Stomach (tissue), 9 donors: ENCODE measurements around the gene NXPH4. TPM values are rescaled to one million over a fixed set of nuclear protein-coding genes. Genes with fewer than 3 reads are reported as not detected.

Experiments used
- DNase-seq, 2 donors: peaks; one replicate each; pipeline versions ENCODE4 v3.0.0 to v3.0.0-alpha.2; 2013 to 2019
- H3K27ac ChIP-seq, 5 donors: fragments of 200-600 bp in 4 of 5; sonication (generic) in 4 of 5; one replicate each; pipeline ENCODE4 v1.5.1; 2013 to 2019; ENCODE audit warnings: mild to moderate bottlenecking in 1 of 5, moderate library complexity in 1 of 5
- H3K27me3 ChIP-seq, 3 donors: fragments of 200-600 bp; sonication (generic); one replicate each; pipeline ENCODE4 v1.5.1; 2017 to 2019; ENCODE audit warnings: mixed run types in 1 of 3
- H3K36me3 ChIP-seq, 4 donors: fragments of 200-600 bp; sonication (generic); 1 replicate in 3 of 4; 2 replicates in 1 of 4; pipeline ENCODE4 v1.5.1; 2016 to 2019
- H3K4me1 ChIP-seq, 4 donors: fragments of 200-600 bp; sonication (generic); one replicate each; pipeline ENCODE4 v1.5.1; 2016 to 2019
- H3K4me3 ChIP-seq, 4 donors: fragments of 200-600 bp; sonication (generic) in 3 of 4; one replicate each; pipeline ENCODE4 v1.5.1; 2016 to 2019; ENCODE audit warnings: mild to moderate bottlenecking in 1 of 4
- H3K9me3 ChIP-seq, 4 donors: fragments of 200-600 bp; sonication (generic); one replicate each; pipeline ENCODE4 v1.5.1; 2016 to 2019
- EP300 ChIP-seq: sonication (generic); formaldehyde crosslinking; IDR thresholded peaks from one replicate; pipeline ENCODE4 v1.6.1; 2017; ENCODE audit warnings: antibody characterized with exemption
- POLR2A ChIP-seq, 4 donors: fragments of 450-650 bp; IDR thresholded peaks; one replicate each; pipeline ENCODE4 v1.6.1; 2016; ENCODE audit warnings: antibody characterized with exemption in 4 of 4, control low read depth in 2 of 4, mild to moderate bottlenecking in 1 of 4, moderate library complexity in 1 of 4
- POLR2AphosphoS5 ChIP-seq, 3 donors: sonication (generic); formaldehyde crosslinking; IDR thresholded peaks; one replicate each; pipeline ENCODE4 v1.6.1; 2016; ENCODE audit warnings: antibody characterized with exemption in 3 of 3
- WGBS, 5 donors: extraction: QIAGEN DNeasy Blood & Tissue Kit in 3 of 5; methylation state at CpG; one replicate each; pipeline versions ENCODE4 v1.1.5 to v1.1.7; 2013 to 2018; 5-methylcytosine and 5-hydroxymethylcytosine counted together
- intact Hi-C: fragments of 100-400 bp; cut with DNase I; formaldehyde crosslinking; loops from one replicate; pipeline ENCODE4 v1.15.1; 2023; ENCODE audit warnings: low total_unique reads
- polyA plus RNA-seq, 3 donors: library from polyadenylated mRNA; stranded (reverse); fragments of 200-250 nt; gene quantifications; one replicate each; pipeline ENCODE4 v1.2.3, GENCODE V29; 2013
- total RNA-seq, 5 donors: library from RNA; depleted of rRNA; stranded (reverse); fragments of >200 nt; gene quantifications; one replicate each; pipeline versions ENCODE4 v1.1.0 to v1.2.3, GENCODE V29; 2014 to 2016
- TF ChIP-seq, protein P1 (sequence below), 7 experiments: fragments of 450-650 bp in 4 of 7; fragments of 200-600 bp in 3 of 7; sonication (generic) in 3 of 7; IDR thresholded peaks; one replicate each; pipeline ENCODE4 v1.5.1; 2016 to 2019; ENCODE audit warnings: antibody characterized with exemption in 7 of 7, control low read depth in 2 of 7, mild to moderate bottlenecking in 1 of 7
- donor health status: healthy with polysubstance abuse.
- donor health status: Bipolar disorder and iron deficiency.
- donor health status: healthy.

NXPH4 gene
- total and polyA plus RNA-seq, 8 donors = 0.18 to 0.44 (median 0.30) TPM; not detected in 5

DNA sequence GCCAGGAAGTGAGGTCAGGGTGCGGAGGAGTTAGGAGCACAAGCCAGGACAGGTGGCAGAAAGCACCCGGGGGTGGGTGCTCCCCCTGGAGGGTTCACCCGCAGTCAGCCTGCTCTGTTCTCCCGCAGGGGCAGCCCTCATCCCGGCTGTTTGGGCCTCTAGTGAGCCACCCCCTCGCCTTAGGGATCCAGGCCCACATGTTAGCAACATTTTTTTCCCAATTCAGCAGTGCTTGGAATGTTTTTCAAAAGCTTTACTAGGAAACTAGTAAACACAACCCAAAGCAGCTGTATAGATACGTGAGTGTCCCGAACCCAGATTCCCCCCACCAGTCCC, 28.5 kb upstream of the NXPH4 start:
- Histone ChIP-seq H3K36me3 (peaks cover 81 to 100% (median 98%) of the 10 kb centered on the region in 4 donors), H3K9me3 (no peaks in the 10 kb centered on the region), H3K27me3 (no peaks in the 10 kb centered on the region), H3K4me1 (no peaks in the 10 kb centered on the region), H3K27ac (no peak overlapping the region), H3K4me3 (no peak overlapping the region)
- WGBS, 5 donors = 74 to 86% (median 82%) methylated on average over 7 to 8 of the region's 8 CpGs
- TF ChIP-seq, protein P1, sequence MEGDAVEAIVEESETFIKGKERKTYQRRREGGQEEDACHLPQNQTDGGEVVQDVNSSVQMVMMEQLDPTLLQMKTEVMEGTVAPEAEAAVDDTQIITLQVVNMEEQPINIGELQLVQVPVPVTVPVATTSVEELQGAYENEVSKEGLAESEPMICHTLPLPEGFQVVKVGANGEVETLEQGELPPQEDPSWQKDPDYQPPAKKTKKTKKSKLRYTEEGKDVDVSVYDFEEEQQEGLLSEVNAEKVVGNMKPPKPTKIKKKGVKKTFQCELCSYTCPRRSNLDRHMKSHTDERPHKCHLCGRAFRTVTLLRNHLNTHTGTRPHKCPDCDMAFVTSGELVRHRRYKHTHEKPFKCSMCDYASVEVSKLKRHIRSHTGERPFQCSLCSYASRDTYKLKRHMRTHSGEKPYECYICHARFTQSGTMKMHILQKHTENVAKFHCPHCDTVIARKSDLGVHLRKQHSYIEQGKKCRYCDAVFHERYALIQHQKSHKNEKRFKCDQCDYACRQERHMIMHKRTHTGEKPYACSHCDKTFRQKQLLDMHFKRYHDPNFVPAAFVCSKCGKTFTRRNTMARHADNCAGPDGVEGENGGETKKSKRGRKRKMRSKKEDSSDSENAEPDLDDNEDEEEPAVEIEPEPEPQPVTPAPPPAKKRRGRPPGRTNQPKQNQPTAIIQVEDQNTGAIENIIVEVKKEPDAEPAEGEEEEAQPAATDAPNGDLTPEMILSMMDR (IDR thresholded peaks at IDR 0.05) = no peak
- TF ChIP-seq EP300 (no peak), POLR2AphosphoS5 (IDR thresholded peaks at IDR 0.05) (no peak), POLR2A (IDR thresholded peaks at IDR 0.05) (no peak)
- intact Hi-C loops = no loop called here
- no peak for DNase-seq

DNA sequence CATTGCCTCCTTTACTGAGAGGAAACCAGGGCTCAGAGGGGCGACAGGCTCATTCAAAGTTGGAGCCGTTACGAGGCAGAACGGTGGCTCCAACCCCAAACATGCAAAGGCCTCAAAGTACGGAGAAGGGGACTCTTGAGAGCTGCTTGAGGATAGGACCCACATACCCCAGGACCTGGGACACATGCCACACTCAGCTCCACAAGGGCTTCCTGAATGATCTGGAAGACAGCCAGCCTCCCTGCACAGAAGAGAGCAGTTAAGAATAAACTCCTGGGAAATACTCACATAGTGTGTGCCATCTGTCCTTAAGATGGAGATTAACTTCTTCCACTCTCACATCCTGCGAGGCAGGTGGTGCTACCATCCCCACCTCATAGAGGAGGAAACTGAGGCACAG, 26.6 kb upstream of the NXPH4 start:
- no peaks in the 10 kb centered on the region for H3K9me3 ChIP-seq
- TF ChIP-seq POLR2AphosphoS5 (IDR thresholded peaks at IDR 0.05) (no peak), POLR2A (IDR thresholded peaks at IDR 0.05) (no peak), EP300 (no peak)
- TF ChIP-seq, protein P1 (IDR thresholded peaks at IDR 0.05) = no peak
- DNase-seq = no peak
- intact Hi-C loops = no loop called here
- H3K4me3 ChIP-seq = no peak overlapping the region
- no peaks in the 10 kb centered on the region for H3K4me1 ChIP-seq
- no peak overlapping the region for H3K27ac ChIP-seq
- H3K36me3 ChIP-seq = peaks cover 79 to 100% (median 100%) of the 10 kb centered on the region in 4 donors
- WGBS, 5 donors = 76 to 86% (median 81%) methylated on average over 6 of the region's 6 CpGs
- H3K27me3 ChIP-seq = no peaks in the 10 kb centered on the region

DNA sequence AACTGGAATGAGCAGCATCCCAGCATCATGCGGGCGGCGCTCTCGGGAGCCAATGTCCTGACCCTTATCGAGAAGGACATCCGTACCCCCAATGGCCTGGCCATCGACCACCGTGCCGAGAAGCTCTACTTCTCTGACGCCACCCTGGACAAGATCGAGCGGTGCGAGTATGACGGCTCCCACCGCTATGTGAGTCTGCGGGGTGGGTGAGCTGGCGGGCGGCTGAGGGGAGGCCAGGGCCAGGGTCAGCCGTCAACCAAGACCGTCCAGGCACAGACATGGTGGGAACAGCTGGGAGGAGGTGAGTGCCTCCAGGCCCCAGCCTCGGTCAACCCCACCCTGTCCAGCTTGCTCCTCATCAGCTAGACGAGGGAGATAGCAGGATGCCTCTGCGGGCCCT, 25.8 kb upstream of the NXPH4 start:
- peaks cover 79 to 100% (median 100%) of the 10 kb centered on the region in 4 donors for H3K36me3 ChIP-seq
- WGBS, 5 donors = 92 to 98% (median 95%) methylated on average over 16 to 23 of the region's 23 CpGs

DNA sequence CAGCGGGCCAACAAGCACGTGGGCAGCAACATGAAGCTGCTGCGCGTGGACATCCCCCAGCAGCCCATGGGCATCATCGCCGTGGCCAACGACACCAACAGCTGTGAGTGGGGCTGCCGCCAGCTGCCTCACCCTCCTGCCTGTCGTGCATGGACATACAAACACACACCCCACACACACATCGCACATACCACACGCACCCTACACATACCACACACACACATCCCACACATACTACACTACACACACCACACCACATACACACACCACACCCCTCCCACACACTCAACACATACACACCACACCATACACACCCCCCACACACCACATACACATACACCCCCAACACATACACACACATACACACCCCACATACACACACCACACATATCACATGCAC, 25.2 kb upstream of the NXPH4 start:
- no peak overlapping the region for H3K4me3 ChIP-seq
- no peaks in the 10 kb centered on the region for H3K27me3 ChIP-seq
- intact Hi-C loops = no loop called here
- WGBS, 5 donors = 81 to 94% (median 90%) methylated on average over 6 to 11 of the region's 11 CpGs
- H3K27ac ChIP-seq = no peak overlapping the region
- no peak for DNase-seq
- H3K4me1 ChIP-seq = no peaks in the 10 kb centered on the region
- TF ChIP-seq EP300 (no peak), POLR2A (IDR thresholded peaks at IDR 0.05) (no peak), POLR2AphosphoS5 (IDR thresholded peaks at IDR 0.05) (no peak)
- TF ChIP-seq, protein P1 (IDR thresholded peaks at IDR 0.05) = no peak
- no peaks in the 10 kb centered on the region for H3K9me3 ChIP-seq
- H3K36me3 ChIP-seq = peaks cover 79 to 100% (median 100%) of the 10 kb centered on the region in 4 donors

More for the DNA sequence above, 25.8 kb upstream of the NXPH4 start:
- intact Hi-C loops = no loop called here
- no peaks in the 10 kb centered on the region for H3K4me1 ChIP-seq
- no peaks in the 10 kb centered on the region for H3K27me3 ChIP-seq
- H3K27ac ChIP-seq = no peak overlapping the region
- DNase-seq = no peak
- H3K4me3 ChIP-seq = no peak overlapping the region
- TF ChIP-seq POLR2AphosphoS5 (IDR thresholded peaks at IDR 0.05) (no peak), EP300 (no peak), POLR2A (IDR thresholded peaks at IDR 0.05) (no peak)
- TF ChIP-seq, protein P1 (IDR thresholded peaks at IDR 0.05) = no peak
- no peaks in the 10 kb centered on the region for H3K9me3 ChIP-seq
